Parathyroid adenoma (tissue), 2 donors: ENCODE measurements around the gene MTHFR.
A peak's percentile ranks its signal among the peaks of the same experiment; 100 is the strongest.

Experiments
- H2AFZ ChIP-seq: fragments of 300-600 bp; sonication (generic); one replicate; pipeline ENCODE4 v1.7.0; 2017; ENCODE audit warnings: antibody characterized with exemption, mild to moderate bottlenecking
- H3K27ac ChIP-seq: fragments of 300-600 bp; sonication (generic); one replicate; pipeline ENCODE4 v1.7.0; 2017
- H3K27me3 ChIP-seq: fragments of 300-600 bp; sonication (generic); one replicate; pipeline ENCODE4 v1.7.0; 2017; ENCODE audit warnings: low read length; ENCODE audit not compliant: control insufficient read depth, insufficient read depth
- H3K36me3 ChIP-seq: fragments of 300-600 bp; sonication (generic); one replicate; pipeline ENCODE4 v1.7.0; 2017; ENCODE audit warnings: low read length; ENCODE audit not compliant: control insufficient read depth, insufficient read depth
- H3K4me1 ChIP-seq: fragments of 300-600 bp; sonication (generic); one replicate; pipeline ENCODE4 v1.7.0; 2017; ENCODE audit warnings: control low read depth
- H3K4me2 ChIP-seq: fragments of 300-600 bp; sonication (generic); one replicate; pipeline ENCODE4 v1.7.0; 2017; ENCODE audit warnings: low read length
- H3K4me3 ChIP-seq: fragments of 300-600 bp; sonication (generic); one replicate; pipeline ENCODE4 v1.7.0; 2017; ENCODE audit warnings: low read depth, low read length
- H3K79me2 ChIP-seq: fragments of 300-600 bp; sonication (generic); one replicate; pipeline ENCODE4 v1.7.0; 2017; ENCODE audit warnings: control low read depth
- H3K9ac ChIP-seq: fragments of 300-600 bp; sonication (generic); one replicate; pipeline ENCODE4 v1.7.0; 2017; ENCODE audit warnings: mild to moderate bottlenecking
- H3K9me3 ChIP-seq: fragments of 300-600 bp; sonication (generic); one replicate; pipeline ENCODE4 v1.7.0; 2017; ENCODE audit warnings: low read length; ENCODE audit not compliant: control insufficient read depth
- CTCF ChIP-seq: fragments of 300-600 bp; sonication (generic); IDR thresholded peaks from one replicate; pipeline ENCODE4 v1.7.0; 2017; ENCODE audit warnings: antibody characterized with exemption, mild to moderate bottlenecking
- donor health status: primary hyperparathyroidism.

MTHFR gene

GRCh38 chr1:11793819-11794218 lies 11.9 kb downstream of the MTHFR start:
- Histone ChIP-seq H3K36me3 (no peaks in the 10 kb centered on the region), H3K4me2 (no peak overlapping the region), H3K9me3 (no peaks in the 10 kb centered on the region), H3K27me3 (no peaks in the 10 kb centered on the region), H3K4me3 (no peak overlapping the region), H2AFZ (no peak overlapping the region), H3K79me2 (no peaks in the 10 kb centered on the region), H3K27ac (no peak overlapping the region), H3K9ac (no peak overlapping the region), H3K4me1 (no peaks in the 10 kb centered on the region)
- TF ChIP-seq CTCF = no peak

GRCh38 chr1:11792106-11792505 lies 13.7 kb downstream of the MTHFR start:
- Histone ChIP-seq H2AFZ (no peak overlapping the region), H3K9me3 (no peaks in the 10 kb centered on the region), H3K36me3 (no peaks in the 10 kb centered on the region), H3K27me3 (no peaks in the 10 kb centered on the region), H3K9ac (no peak overlapping the region), H3K4me1 (peaks cover 7% of the 10 kb centered on the region), H3K27ac (peak overlapping the region; percentile 74), H3K4me3 (no peak overlapping the region), H3K4me2 (no peak overlapping the region), H3K79me2 (no peaks in the 10 kb centered on the region)
- TF ChIP-seq CTCF = no peak

GRCh38 chr1:11790880-11791715 lies 14.7 kb downstream of the MTHFR start:
- Histone ChIP-seq H3K79me2 (no peaks in the 10 kb centered on the region), H3K4me1 (peaks cover 10% of the 10 kb centered on the region), H3K9ac (no peak overlapping the region), H3K4me3 (no peak overlapping the region), H3K36me3 (no peaks in the 10 kb centered on the region), H3K27me3 (no peaks in the 10 kb centered on the region), H2AFZ (no peak overlapping the region), H3K9me3 (no peaks in the 10 kb centered on the region), H3K4me2 (no peak overlapping the region), H3K27ac (peak overlapping the region; percentile 87)
- TF ChIP-seq CTCF = no peak

GRCh38 chr1:11790101-11790879 lies 15.5 kb downstream of the MTHFR start:
- Histone ChIP-seq H3K9ac (no peak overlapping the region), H3K4me1 (peaks cover 13% of the 10 kb centered on the region), H3K9me3 (no peaks in the 10 kb centered on the region), H3K4me2 (no peak overlapping the region), H3K27me3 (no peaks in the 10 kb centered on the region), H3K27ac (peak overlapping the region; percentile 87), H2AFZ (no peak overlapping the region), H3K4me3 (no peak overlapping the region), H3K36me3 (no peaks in the 10 kb centered on the region), H3K79me2 (no peaks in the 10 kb centered on the region)
- no peak for TF ChIP-seq CTCF
